ENCODE data around the gene GPR153.
A peak's percentile ranks its signal among the peaks of the same experiment; 100 is the strongest.
"Not testable (repeated sequence)": the region's sequence is repeated elsewhere in the genome, so short reads cannot be mapped to it uniquely, and the experiment has no call there.

GPR153 gene

DNA sequence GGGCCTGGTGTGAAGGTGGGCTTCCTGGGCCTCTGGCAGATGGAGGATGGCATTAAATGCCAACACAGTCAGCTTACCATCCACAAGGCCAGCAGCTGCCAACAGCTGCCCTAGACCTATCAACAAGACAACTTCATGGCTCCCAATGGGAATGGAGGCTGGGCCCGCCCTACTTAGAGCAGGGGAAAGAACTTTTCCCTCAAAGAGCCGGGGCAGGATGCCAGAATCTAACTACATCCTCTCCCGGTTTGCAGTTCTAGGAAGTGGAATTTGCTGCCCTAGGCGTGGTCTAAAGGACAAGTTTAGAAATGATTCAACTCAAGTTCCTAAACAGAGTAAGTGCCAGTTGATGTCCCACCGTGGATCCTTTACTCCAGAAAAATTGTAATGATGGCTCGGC lies 38.3 kb downstream of the GPR153 start:
- DNase-seq, result peak; percentile 76

DNA sequence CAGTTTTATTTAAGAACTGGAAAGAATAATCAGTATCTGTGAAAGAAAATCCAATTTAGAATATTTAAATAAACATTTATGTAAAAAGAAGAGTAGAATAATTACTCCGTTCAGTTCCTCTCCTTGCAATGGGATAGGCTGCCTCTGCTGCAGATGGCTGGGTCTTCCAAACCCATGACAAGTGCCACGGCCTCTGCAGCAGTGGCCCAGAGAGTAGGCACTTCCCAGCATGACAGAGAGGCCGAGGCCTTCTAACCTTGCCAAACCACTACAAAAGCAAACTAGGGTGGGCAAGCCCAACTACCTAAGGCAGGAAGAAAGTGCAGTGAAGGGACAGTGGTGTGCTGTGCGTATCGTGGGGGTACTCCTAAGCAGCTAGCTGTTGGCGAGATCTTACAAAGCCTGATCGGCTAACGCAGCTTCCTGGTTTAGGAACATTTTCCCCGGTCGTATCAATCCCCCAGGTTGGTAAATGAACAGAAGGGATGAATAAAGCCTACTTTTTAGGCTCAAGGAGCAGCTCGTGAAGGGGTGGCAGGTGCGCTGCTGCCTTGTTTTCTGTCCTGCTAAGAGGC lies 39.6 kb downstream of the GPR153 start:
- DNase-seq, result no peak

DNA sequence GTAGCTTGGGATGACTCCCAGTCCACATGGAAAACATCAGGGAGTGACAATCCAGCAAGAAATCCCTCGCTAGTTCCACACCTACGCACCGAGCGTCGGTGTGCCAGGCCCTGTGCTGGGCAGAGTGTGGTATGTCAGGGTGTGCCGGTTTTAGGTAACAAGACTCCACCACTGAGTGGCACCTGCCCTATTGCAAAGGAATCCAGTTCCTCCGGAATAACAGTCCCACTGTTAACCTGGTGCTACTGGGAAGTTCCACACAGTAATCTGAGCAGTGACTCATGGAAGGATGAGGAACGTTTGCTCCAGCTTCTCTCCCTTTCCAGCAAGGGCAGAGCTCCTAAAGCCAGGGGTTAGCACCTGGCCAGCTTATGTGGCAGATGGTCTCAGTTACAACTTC lies 40.7 kb downstream of the GPR153 start:
- DNase-seq, result no peak

DNA sequence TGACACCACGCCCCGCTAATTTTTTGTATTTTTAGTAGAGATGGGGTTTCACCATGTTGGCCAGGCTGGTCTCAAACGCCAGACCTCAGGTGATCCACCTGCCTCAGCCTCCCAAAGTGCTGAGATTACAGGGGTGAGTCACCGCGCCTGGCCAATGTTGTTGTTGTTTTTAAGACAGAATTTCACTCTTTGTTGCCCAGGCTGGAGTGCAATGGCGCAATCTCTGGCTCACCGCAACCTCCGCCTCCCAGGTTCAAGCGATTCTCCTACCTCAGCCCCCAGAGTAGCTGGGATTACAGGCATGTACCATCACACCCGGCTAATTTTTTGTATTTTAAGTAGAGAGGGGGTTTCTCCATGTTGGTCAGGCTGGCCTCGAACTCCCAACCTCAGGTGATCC lies 41.3 kb downstream of the GPR153 start:
- not testable (repeated sequence) for DNase-seq

DNA sequence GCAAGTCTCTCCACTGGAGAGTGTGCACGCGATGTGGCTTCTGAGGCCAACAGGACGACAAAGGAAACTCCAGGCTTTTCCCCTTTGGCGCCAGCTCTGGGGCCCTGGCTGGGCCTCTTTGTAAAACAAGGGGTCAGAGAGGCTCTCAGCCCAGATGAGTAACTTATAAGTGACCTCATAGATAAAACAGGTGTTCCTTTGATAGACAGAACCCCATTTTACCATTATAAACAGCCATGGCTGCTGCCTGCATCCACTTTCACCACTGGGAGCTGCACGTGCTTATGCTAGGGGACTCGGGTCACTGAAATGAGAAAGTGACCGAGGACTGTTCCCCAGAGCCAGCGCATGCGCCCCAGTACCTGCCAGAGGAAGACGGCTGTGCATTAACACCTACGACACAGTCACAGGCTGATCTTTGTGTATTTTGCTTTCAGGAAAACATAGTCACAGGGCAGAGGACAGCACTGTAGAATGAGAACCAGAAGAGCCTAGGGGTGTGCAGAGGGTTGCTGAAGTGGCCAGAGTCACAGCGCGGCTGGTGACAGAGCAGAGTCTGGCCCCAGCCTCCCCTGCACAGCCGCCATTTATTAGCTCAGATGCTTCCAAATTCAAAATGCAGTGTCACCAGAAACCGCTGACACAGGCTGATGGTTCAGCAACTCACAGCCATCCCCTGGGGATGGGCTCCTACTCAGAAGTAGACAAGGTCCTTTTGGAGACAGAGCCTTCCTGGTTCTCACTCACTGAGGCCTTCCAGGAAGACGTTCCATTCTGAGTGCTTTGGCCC lies 42.3 kb downstream of the GPR153 start:
- DNase-seq, result no peak

DNA sequence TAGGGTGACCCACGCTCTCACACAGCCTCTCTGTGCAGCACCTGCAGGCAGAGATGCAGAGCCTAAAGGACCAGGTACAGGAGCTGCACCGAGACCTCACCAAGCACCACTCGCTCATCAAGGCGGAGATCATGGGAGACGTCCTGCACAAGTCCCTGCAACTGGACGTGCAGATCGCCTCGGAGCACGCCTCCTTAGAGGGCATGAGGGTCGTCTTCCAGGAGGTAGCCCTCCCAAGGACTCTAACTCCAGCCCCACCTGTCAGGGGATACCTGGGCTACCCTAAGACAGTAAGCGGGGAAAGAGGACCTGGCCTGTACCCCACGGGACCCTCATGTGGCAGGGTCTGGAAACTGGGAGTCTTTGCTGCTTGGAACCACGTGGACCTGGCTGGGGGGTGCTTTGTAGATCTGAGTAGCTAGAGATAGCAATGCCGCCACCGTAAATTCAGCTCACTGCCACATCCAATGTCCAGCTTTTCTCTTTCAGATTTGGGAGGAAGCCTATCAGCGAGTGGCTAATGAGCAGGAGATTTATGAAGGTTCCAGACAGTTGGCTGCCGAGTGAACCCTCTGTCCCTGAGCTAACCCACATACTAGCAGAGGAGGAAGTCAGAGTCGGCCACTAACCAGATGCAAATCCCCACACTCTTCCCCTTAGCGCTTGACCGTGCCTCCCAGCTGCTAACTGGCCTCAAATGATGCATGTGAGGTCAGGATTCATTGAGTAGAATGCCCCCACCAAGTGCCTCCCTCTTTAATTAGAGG lies 48.5 kb downstream of the GPR153 start:
- no peak for DNase-seq

DNA sequence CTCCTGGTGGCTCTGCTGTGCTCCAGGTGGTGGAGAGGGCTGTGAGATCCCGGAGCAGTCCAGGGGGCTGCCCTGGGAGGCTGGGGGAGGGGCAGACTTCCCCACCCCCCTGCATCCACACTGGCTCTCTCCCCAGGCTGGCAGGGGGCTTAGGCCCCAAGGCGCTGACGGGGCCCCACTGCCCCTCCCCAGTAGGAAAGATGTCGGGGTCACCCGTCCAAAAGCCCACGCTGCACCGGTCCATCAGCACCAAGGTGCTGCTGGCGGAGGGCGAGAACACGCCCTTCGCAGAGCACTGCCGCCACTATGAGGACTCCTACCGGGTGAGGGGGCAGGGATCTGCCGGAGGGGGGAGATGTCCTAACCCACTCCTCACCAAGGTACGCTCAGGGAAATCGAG lies 49.2 kb downstream of the GPR153 start:
- DNase-seq, result no peak

DNA sequence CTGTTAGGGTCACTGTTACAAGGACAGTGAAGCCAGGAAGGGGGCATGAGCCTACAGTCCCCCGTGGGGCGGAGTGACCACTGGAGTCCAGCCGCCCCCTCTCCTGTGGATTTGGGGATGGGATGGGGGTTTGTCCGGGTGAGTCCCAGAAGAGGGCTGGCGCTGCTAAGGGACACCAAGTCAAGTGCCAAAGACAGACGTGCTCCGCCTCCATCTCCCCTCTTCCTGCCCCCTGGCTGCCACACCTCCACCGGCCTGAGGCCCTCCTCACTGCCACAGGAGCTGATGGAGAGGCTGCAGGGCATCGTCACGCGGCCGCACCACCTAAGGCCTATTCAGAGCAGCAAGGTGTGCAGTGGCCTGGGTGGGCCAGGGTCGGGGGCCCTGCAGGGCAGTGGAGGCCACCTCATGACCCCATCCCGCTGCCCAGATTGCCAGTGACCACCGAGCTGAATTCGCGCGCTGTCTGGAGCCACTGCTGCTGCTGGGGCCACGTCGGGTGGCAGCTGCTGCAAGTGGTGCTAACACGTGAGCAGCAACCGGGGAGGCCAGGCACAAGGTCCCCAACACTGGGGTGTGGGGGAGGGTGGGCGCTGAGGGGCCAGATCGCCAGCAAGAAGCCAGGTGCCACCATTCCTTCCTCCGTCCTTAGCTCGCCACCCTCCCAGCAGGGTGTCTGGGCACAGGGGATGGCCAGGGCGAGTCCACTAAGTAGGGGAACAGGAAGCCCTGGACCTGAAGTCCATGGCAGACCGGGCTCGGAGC lies 50.1 kb downstream of the GPR153 start:
- no peak for DNase-seq

DNA sequence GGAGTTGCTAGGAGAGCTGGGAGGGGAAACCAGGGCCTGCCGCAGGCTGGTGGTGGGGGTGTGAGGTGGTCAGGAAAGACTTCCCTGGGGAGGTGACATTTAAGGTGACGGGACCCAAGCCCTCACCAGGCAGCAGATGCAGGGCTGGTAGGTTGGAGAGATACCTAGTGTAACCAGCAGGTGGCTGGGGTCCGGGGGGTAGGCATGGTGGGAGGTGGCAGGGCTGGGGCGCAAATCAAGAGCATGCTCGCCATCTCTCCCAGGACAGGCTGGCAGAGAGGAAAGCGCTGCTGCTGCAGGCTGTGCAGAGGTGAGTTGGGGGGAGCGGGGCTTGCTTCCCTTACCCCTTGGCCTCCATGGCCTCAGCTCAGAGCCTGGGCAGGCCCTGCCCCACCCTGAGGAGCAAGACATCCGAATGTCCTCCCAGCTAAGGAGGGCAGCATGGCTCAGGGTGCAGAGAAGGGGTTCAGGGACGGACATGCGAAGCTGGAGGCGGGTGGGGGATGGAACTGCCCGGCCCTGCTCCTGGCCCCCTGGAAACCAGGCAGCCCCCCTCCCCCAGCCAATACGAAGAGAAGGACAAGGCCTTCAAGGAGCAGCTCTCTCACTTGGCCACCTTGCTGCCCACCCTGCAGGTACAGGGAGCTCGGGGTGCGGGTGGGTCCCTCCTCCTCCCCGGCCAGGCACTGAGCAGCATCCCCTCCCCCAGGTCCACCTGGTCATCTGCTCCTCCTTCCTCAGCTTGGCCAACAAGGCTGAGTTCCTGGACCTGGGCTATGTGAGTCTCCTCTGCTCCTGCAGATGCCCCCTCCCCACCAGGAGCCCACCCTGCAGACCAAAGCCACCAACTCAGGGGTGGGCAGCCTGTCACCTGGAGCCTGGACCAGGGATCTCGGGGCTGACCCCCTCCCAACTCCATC lies 51.0 kb downstream of the GPR153 start:
- no peak for DNase-seq

DNA sequence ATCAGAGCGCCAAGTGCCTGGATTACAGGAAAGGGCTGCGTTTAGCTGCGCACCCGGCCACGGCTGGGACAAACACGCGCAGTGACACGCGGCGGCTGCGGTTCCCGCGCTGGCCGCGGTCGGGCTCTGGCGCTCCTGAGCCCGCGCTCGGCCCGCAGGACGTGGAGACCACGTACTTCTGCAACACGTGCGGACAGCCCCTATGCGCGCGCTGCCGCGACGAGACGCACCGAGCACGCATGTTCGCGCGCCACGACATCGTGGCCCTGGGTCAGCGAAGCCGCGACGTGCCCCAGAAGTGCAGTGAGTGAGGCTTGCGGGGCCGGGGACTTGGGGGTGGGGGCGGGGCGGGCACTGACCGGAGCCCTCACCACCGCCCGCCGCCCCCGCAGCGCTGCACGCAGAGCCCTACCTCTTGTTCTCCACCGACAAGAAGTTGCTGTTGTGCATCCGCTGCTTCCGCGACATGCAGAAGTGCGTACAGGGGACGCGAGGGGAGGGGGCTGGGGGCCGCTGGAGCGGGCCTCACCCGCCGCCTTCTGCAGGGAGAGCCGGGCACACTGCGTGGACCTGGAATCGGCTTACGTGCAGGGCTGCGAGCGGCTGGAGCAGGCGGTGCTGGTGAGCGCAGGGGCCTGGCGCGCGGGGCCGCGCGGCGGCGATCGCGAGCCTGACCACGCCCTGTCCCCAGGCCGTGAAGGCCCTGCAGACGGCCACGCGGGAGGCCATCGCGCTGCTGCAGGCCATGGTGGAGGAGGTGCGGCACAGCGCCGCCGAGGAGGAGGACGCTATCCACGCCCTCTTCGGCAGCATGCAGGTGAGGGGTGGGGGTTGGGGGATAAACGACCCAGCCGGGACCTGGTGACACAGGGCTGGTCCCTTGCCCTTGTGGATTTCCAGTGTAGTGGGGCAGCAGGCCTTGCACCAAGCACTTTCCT lies 51.9 kb downstream of the GPR153 start:
- peak; percentile 52 for DNase-seq

DNA sequence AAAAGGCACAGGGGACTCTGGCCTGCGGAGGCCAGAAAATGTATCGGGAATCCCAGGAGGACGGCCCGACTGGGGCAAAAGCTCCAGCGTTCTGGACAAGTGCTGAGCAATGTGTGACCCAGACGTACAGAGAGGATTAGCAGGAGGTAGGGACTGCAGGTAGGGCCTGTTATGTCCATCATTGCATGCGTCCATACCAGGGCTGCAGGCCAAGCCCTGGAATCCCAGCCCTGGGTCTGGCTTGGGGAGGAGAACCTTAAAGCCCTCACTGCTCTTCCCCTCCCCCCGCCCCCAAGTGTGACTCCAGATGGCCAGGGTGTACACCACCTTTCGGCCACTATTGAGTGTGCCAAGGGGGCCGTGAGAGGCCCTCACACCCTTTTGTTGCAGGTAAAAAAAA lies 53.0 kb downstream of the GPR153 start:
- no peak for DNase-seq

DNA sequence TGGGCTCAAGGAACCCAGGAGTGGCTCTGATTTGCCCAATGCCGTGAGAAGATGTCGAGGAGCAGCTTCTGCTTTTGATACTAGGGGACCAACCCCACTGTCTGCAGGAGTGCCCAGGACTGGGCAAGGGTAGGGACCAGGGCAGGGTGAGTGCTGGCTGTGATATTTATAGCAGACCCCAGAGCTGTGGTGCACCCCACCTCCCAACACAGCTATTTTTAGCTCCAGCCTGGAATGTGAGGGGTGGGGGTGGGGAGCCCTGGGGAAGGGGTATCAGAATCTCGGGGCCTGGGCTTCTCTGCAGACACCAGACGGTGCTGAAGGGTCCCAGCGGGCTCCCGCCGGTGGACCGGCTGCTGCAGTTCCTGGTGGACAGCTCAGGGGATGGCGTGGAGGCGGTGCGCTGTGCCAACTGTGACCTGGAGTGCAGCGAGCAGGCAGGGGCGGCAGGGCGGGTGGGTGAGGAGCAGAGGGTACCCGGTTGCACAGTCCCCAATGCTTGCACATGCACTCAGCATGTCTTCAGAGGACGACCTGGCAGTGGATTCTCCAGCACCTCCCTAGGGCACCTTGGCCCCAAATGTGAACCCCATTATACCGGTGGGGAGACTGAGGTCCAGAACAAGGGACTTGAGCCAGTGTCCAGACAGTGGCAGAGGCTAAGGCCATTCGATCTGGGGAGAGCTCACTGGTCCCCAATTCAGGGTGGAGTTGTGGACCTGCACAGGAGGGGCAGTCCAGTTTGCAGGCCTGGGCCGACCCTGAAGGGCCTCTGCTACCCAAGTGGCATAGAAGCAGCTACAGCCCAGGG lies 53.6 kb downstream of the GPR153 start:
- no peak for DNase-seq

DNA sequence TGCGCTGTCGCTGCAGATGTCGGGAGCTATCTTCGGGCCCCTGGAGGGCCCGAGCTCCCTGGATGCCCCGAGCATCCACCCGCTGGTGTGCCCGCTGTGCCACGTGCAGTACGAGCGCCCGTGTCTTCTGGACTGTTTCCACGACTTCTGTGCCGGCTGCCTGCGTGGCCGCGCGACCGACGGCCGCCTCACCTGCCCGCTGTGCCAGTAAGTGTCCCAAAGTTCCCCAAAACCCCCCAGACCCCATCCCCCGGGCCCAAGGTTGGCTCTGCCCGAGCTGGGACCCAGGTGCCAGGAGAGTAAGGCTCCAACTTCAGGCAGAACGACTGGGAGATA lies 54.4 kb downstream of the GPR153 start:
- DNase-seq, result no peak

DNA sequence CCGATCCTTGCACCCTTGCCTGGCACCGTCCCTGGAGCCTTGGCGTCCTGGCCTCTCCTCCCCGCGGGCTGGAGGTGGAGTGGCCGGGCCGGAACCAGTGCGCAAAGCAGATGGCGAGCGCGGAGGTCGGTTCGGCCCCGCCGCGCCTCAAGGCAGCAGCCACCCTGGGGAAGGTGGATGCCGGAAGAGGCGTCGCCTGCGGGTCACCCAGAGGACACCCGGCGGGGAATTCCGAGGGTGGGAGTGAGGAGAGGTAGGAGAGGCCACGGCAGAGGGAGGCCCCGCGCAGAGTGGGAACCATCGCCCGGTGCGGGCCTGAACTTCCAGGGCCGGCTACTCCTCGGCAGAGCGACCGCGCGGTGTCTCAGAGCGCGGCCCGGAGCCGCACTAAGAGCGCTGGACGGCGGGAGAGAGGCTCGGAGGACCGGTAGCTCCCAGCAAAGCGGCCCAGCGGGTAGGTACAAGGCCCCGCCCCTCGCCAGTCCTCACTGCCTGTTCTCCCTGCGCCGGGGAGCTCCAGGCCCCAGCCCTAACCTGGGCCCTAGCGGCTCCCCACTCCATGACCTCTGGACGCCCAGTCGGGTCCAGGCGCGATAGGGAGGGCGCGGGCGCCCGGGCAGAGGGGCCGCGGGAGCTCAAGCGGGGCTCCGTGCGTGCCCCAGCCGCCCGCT lies 54.9 kb downstream of the GPR153 start, which contains the start of gene RNF207:
TSS of gene RNF207 (plus strand) at position 271 of the 671 bp plus-strand sequence. CDS start 417 bp downstream, outside the sequence.
- DNase-seq, result peak; percentile 81

DNA sequence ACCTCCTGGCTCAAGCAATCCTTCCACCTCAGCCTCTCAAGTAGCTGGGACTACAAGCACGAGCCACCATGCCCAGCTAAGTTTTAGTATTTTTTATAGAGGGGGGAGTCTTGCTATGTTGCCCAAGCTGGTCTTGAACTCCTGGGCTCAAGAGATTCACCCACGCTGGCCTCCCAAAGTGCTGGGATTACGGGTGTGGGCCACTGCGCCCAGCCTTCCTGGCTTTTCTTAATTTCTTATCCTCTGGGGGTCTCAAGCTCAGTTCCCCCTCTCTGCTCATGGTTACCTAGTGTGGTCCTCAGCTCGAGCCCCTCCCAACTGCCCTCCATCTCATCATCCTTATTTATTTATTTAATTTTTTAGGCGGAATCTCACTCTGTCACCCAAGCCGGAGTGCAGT lies 58.6 kb downstream of the GPR153 start:
- DNase-seq, result no peak

DNA sequence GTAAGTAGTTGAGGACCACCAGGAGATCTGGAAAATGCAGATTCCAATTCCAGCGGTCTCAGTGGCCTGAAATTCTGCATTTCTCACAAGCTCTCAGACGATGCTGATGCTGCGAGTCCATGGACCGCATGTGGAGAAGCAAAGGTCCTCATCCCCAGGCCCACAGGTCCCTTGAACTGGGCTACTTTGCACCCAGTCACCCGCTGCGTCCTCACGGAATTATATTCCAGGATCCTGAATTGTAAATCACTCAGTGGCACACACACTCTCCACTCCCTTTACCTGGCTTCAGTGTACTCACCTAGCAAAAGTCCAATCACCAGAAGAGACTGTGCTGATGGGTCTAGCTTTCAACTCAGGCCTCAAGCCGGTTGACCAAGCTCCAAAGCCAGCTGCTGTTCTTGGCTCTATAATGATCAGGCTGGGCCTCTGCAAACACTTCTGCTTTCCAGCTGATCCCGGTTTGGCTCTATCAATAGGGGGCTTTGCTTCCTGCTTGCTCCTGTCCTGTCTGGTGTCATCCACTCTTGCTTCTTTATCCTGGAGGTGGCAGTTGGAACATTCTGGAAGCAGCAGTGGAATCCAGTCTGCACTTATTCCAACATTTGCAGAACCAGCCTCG lies 60.6 kb downstream of the GPR153 start:
- no peak for DNase-seq

DNA sequence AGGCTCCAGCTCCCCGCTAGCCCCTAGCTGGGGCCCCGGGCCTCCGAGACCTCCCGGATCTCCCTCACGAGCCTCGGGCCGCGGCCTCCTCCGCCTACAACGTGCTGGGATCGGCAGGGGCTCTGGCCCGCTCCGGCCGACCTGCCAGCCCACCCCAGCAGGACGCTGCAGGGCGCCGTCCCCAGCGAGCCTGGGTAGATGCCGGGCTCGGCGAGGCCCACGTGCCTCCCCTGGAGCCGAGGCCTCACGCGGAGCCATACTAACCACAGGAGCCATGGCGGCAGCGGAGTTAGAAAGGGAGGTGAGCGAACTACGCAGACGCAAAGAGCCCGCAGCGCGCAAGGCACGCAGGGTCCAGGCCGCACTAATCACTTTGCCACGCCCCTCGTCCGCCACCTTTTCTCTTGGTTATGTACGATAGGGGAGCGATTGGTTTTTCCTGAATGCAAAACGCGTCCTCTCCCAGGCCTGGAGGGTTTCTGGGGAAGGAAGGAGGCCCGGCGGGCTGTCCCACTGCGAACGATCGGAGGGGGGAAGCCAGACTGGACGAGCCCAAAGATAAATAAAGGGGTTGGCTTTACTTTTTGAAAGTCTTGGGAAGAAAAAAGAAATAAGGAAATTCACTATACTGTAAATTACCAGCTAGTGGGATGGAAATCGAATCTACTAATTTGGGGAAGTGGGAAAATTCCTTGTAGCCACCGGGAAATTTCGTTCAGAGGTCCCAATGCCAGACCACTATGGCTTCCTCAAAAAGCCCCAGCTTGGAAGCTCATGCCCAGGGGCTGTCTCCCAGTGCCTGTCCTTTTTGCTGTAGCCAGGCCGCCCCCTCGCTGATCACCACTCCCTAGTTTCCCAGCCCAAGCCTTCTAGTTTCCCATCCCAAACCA lies 61.4 kb downstream of the GPR153 start, which contains the start of gene RPL22:
TSS of gene RPL22 (minus strand) at position 298 of the 890 bp plus-strand sequence. CDS start at position 276, 22 bp downstream.
- peak; percentile 99 for DNase-seq
